IMR-90 (cell line): ENCODE results near the gene LRRC7. TPM values are rescaled to one million over a fixed set of nuclear protein-coding genes. Genes with fewer than 3 reads are reported as not detected.

Experiments
- ATAC-seq: fragments of 200-7000 bp; cut with Tn5 transposase; 2 replicates; pipeline ENCODE4 v1.9.1; 2020; ENCODE audit warnings: low read depth, mild to moderate bottlenecking, moderate library complexity
- BruUV-seq: library from RNA; stranded (reverse); fragments of 400-500 nt; replicated peaks from 2 replicates; lab custom pipeline; 2021; lab: Mats Ljungman, UMichigan
- CTCF ChIA-PET: fragments of 300-600 bp; formaldehyde crosslinking; extraction: SDS; loops from one replicate; lab custom pipeline; 2021; ENCODE audit warnings: antibody characterized with exemption; lab: Yijun Ruan, JAX
- POLR2A ChIA-PET: fragments of 300-600 bp; sonication (Branson Sonifier 250); formaldehyde crosslinking; loops from one replicate; lab custom pipeline; 2022; ENCODE audit warnings: antibody characterized with exemption; ENCODE audit not compliant: unreplicated experiment; lab: Charles Lee
- DNase-seq: peaks from one replicate; pipeline ENCODE4 v3.0.0; 2013
- H2AFZ ChIP-seq: replicated peaks from 2 replicates; pipeline ENCODE3; 2013; ENCODE audit warnings: low read length, mild to moderate bottlenecking; ENCODE audit not compliant: poor library complexity
- H2AK5ac ChIP-seq: 2 replicates; pipeline ENCODE4 v1.6.1; 2013; ENCODE audit warnings: low read depth, low read length, inconsistent platforms
- H2AK9ac ChIP-seq: replicated peaks from 2 replicates; pipeline ENCODE3; 2013; ENCODE audit warnings: mild to moderate bottlenecking, low read depth, low read length, moderate library complexity; ENCODE audit not compliant: poor library complexity
- H2BK120ac ChIP-seq: 2 replicates; pipeline ENCODE4 v1.6.1; 2013; ENCODE audit warnings: low read depth, low read length, inconsistent platforms
- H2BK15ac ChIP-seq: 3 replicates; pipeline ENCODE4 v1.6.1; 2013; ENCODE audit warnings: low read depth, low read length, inconsistent platforms
- H2BK20ac ChIP-seq: 2 replicates; pipeline ENCODE4 v1.6.1; 2013; ENCODE audit warnings: low read depth, mild to moderate bottlenecking, inconsistent platforms, low read length, moderate library complexity
- H2BK5ac ChIP-seq: 2 replicates; pipeline ENCODE4 v1.6.1; 2013; ENCODE audit warnings: mild to moderate bottlenecking, low read depth, low read length, inconsistent platforms; ENCODE audit not compliant: poor library complexity, severe bottlenecking
- H3K14ac ChIP-seq: replicated peaks from 2 replicates; pipeline ENCODE4 v1.6.1; 2013; ENCODE audit warnings: low read depth, low read length, inconsistent platforms
- H3K18ac ChIP-seq: 2 replicates; pipeline ENCODE4 v1.6.1; 2013; ENCODE audit warnings: low read depth, low read length, control low read depth
- H3K23ac ChIP-seq: 2 replicates; pipeline ENCODE4 v1.6.1; 2013; ENCODE audit warnings: low read depth, low read length, inconsistent platforms
- H3K27ac ChIP-seq: 2 replicates; pipeline ENCODE4 v1.5.1; 2013; ENCODE audit warnings: mild to moderate bottlenecking, control low read depth, low read length; ENCODE audit not compliant: insufficient read depth
- H3K27me3 ChIP-seq: 2 replicates; pipeline ENCODE4 v1.6.1; 2013; ENCODE audit warnings: low read length; ENCODE audit not compliant: control insufficient read depth, insufficient read depth
- H3K36me3 ChIP-seq: 2 replicates; pipeline ENCODE4 v1.6.1; 2013; ENCODE audit warnings: low read length, mixed read lengths; ENCODE audit not compliant: control insufficient read depth, insufficient read depth
- H3K4ac ChIP-seq: 2 replicates; pipeline ENCODE4 v1.6.1; 2013; ENCODE audit warnings: low read depth, low read length, inconsistent platforms
- H3K4me1 ChIP-seq: 2 replicates; pipeline ENCODE4 v1.6.1; 2013; ENCODE audit warnings: low read length, mixed read lengths; ENCODE audit not compliant: control insufficient read depth, insufficient read depth
- H3K4me2 ChIP-seq: 2 replicates; pipeline ENCODE4 v1.6.1; 2013; ENCODE audit warnings: low read depth, mild to moderate bottlenecking, control low read depth, low read length, moderate library complexity
- H3K4me3 ChIP-seq: 2 replicates; pipeline ENCODE4 v1.5.1; 2013; ENCODE audit warnings: low read depth, mild to moderate bottlenecking, control low read depth, low read length, moderate library complexity; ENCODE audit not compliant: insufficient read depth
- H3K56ac ChIP-seq: 2 replicates; pipeline ENCODE4 v1.6.1; 2013; ENCODE audit warnings: low read length, inconsistent platforms; ENCODE audit not compliant: insufficient read depth; ENCODE audit errors: extremely low read depth
- H3K79me1 ChIP-seq, 2 experiments: 2 replicates each; pipeline ENCODE4 v1.6.1; 2013; ENCODE audit warnings: low read length in 2 of 2, inconsistent platforms in 1 of 2, low read depth in 1 of 2
- H3K9ac ChIP-seq: 2 replicates; pipeline ENCODE4 v1.6.1; 2013; ENCODE audit warnings: low read depth, low read length, control low read depth
- H3K9me1 ChIP-seq: 2 replicates; pipeline ENCODE4 v1.6.1; 2013; ENCODE audit warnings: low read length, inconsistent platforms; ENCODE audit not compliant: insufficient read depth
- H3K9me3 ChIP-seq: 2 replicates; pipeline ENCODE4 v1.6.1; 2013; ENCODE audit warnings: low read length; ENCODE audit not compliant: control insufficient read depth, insufficient read depth
- H4K20me1 ChIP-seq: 2 replicates; pipeline ENCODE4 v1.6.1; 2013; ENCODE audit warnings: low read length, inconsistent platforms; ENCODE audit not compliant: insufficient read depth
- H4K5ac ChIP-seq: 2 replicates; pipeline ENCODE4 v1.6.1; 2013; ENCODE audit warnings: mild to moderate bottlenecking, low read depth, low read length, control low read depth
- H4K8ac ChIP-seq, 2 experiments: 2 replicates each; pipeline ENCODE4 v1.6.1; 2013; ENCODE audit warnings: low read depth in 2 of 2, low read length in 2 of 2, control low read depth in 1 of 2, inconsistent platforms in 1 of 2
- H4K91ac ChIP-seq: 2 replicates; pipeline ENCODE4 v1.6.1; 2013; ENCODE audit warnings: low read depth, low read length, inconsistent platforms; ENCODE audit not compliant: insufficient read depth
- BHLHE40 ChIP-seq: fragments of 150-350 bp; IDR thresholded peaks from 2 replicates; pipeline ENCODE4 v1.6.1; 2016; ENCODE audit warnings: mild to moderate bottlenecking, low read depth, low read length
- CEBPB ChIP-seq: IDR thresholded peaks from 2 replicates; pipeline ENCODE4 v1.6.1; 2012; ENCODE audit warnings: low read depth, low read length, improper control_type of control experiment
- CTCF ChIP-seq: conservative IDR thresholded peaks from 2 replicates; pipeline ENCODE4 v1.5.1; 2012; ENCODE audit warnings: mild to moderate bottlenecking, low read depth, low read length, improper control_type of control experiment
- NFE2L2 ChIP-seq: fragments of 150-350 bp; IDR thresholded peaks from 2 replicates; pipeline ENCODE4 v1.6.1; 2016; ENCODE audit warnings: low read depth, mild to moderate bottlenecking, low read length
- POLR2A ChIP-seq: IDR thresholded peaks from 2 replicates; pipeline ENCODE4 v1.6.1; 2012; ENCODE audit warnings: mild to moderate bottlenecking, low read depth, low read length
- RCOR1 ChIP-seq: IDR thresholded peaks from 2 replicates; pipeline ENCODE4 v1.6.1; 2012; ENCODE audit warnings: mild to moderate bottlenecking, low read length, improper control_type of control experiment; ENCODE audit not compliant: insufficient replicate concordance
- RFX5 ChIP-seq: IDR thresholded peaks from 2 replicates; pipeline ENCODE4 v1.8.0; 2012; ENCODE audit warnings: low read depth, mild to moderate bottlenecking, low read length, moderate library complexity
- WGBS, 2 experiments: methylation state at CpG; one replicate each; pipeline versions ENCODE4 v1.1.5 to v1.1.7; 2013; ENCODE audit warnings: missing lambda C conversion rate in 2 of 2; ENCODE audit not compliant: insufficient read length in 1 of 2; ENCODE audit errors: extremely low coverage in 2 of 2; 5-methylcytosine and 5-hydroxymethylcytosine counted together
- dilution Hi-C: fragments of 300-500 bp; cut with HindIII; formaldehyde crosslinking; loops from one replicate; pipeline ENCODE4 v1.14.3; 2018; ENCODE audit warnings: low sequenced_read_pairs; ENCODE audit not compliant: unreplicated experiment
- in situ Hi-C: fragments of 300-500 bp; cut with MboI; formaldehyde crosslinking; loops from 3 replicates; pipeline ENCODE4 v1.14.3; 2019; ENCODE audit warnings: low sequenced_read_pairs, inconsistent platforms, mixed read lengths
- intact Hi-C: fragments of 100-400 bp; cut with micrococcal nuclease; formaldehyde crosslinking; loops from 2 replicates; pipeline ENCODE4 v1.10.0; 2022
- polyA plus RNA-seq, 3 experiments: library from polyadenylated mRNA; depleted of rRNA; stranded (reverse); fragments of >200 nt; gene quantifications; 2 replicates each; pipeline ENCODE4 v1.2.3, GENCODE V29; 2012; ENCODE audit warnings: low replicate concordance in 1 of 3
- total RNA-seq: library from RNA; depleted of rRNA; stranded (reverse); fragments of >200 nt; gene quantifications from 2 replicates; pipeline ENCODE4 v1.2.3, GENCODE V29; 2012

LRRC7 gene
- total and polyA plus RNA-seq, 2 of the 4 experiments (the other 2 are of a cell fraction), result under 0.01 to 0.02 TPM

GRCh38 chr1:69535490-69535889, 32.2 kb upstream of the LRRC7 start:
- H2BK20ac ChIP-seq, result no peak overlapping the region
- H3K27ac ChIP-seq, result no peak overlapping the region
- dilution Hi-C loops, result no loop called here
- H4K8ac ChIP-seq, result no peak overlapping the region
- H3K4me3 ChIP-seq, result no peak overlapping the region
- no peak overlapping the region for H2AFZ ChIP-seq
- no peaks in the 10 kb centered on the region for H3K4me1 ChIP-seq
- ATAC-seq, result no peak
- no peak overlapping the region for H4K5ac ChIP-seq
- BruUV-seq, result no TSS peak
- H2BK15ac ChIP-seq, result no peak overlapping the region
- no peak overlapping the region for H3K23ac ChIP-seq
- no peak overlapping the region for H2BK5ac ChIP-seq
- H4K20me1 ChIP-seq, result no peaks in the 10 kb centered on the region
- H3K14ac ChIP-seq, result no peak overlapping the region
- ChIA-PET POLR2A (no interaction called here), CTCF (no interaction called here)
- H3K18ac ChIP-seq, result no peak overlapping the region
- H3K4ac ChIP-seq, result no peak overlapping the region
- intact Hi-C loops, result no loop called here
- no peak for TF ChIP-seq CEBPB
- no peak for TF ChIP-seq CTCF
- TF ChIP-seq BHLHE40, result no peak
- no peak for TF ChIP-seq POLR2A
- TF ChIP-seq RCOR1, result no peak
- TF ChIP-seq NFE2L2, result no peak
- no peak for TF ChIP-seq RFX5
- no peak overlapping the region for H2BK120ac ChIP-seq
- no peak overlapping the region for H4K91ac ChIP-seq
- no peaks in the 10 kb centered on the region for H3K9me3 ChIP-seq
- no peak overlapping the region for H3K56ac ChIP-seq
- WGBS, 2 experiments, result no CpG with 5 or more reads among the region's 3 CpGs
- H3K36me3 ChIP-seq, result no peaks in the 10 kb centered on the region
- no peaks in the 10 kb centered on the region for H3K27me3 ChIP-seq
- H3K9ac ChIP-seq, result no peak overlapping the region
- H2AK9ac ChIP-seq, result no peak overlapping the region
- H3K79me1 ChIP-seq, result no peaks in the 10 kb centered on the region
- in situ Hi-C loops, result no loop called here
- no peak overlapping the region for H3K4me2 ChIP-seq
- H3K9me1 ChIP-seq, result no peaks in the 10 kb centered on the region
- DNase-seq, result no peak
- H2AK5ac ChIP-seq, result no peak overlapping the region
